ENCODE data around the gene SPDEF.

DNA sequence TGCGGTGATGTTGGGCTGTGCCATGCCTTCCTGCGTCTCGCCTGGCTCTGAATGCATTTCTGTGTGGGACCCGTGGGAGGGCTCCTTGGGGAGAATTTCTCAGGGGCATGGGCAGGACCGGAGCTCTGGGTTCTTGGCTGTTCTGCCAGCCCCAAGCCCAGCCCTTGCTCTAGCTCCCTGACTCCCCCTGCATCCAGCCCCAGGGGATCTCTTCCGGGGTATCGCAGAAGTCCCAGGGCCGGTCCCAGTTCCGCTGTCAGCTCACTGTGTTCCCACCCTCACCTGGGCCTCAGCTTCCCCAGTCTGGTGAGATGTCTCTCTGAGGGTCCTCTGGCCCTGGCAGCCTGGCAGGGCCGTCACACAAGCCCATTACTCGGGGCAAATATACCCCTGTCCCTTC lies 20.5 kb downstream of the SPDEF start:
- TF ChIP-seq, protein P1, sequence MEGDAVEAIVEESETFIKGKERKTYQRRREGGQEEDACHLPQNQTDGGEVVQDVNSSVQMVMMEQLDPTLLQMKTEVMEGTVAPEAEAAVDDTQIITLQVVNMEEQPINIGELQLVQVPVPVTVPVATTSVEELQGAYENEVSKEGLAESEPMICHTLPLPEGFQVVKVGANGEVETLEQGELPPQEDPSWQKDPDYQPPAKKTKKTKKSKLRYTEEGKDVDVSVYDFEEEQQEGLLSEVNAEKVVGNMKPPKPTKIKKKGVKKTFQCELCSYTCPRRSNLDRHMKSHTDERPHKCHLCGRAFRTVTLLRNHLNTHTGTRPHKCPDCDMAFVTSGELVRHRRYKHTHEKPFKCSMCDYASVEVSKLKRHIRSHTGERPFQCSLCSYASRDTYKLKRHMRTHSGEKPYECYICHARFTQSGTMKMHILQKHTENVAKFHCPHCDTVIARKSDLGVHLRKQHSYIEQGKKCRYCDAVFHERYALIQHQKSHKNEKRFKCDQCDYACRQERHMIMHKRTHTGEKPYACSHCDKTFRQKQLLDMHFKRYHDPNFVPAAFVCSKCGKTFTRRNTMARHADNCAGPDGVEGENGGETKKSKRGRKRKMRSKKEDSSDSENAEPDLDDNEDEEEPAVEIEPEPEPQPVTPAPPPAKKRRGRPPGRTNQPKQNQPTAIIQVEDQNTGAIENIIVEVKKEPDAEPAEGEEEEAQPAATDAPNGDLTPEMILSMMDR (IDR thresholded peaks at IDR 0.05), result no peak
- TF ChIP-seq ZFX (IDR thresholded peaks at IDR 0.05; ENCODE audit: borderline replicate concordance), result no peak

Measured in 22Rv1 (cell line).